ENCODE measurements around the gene SUSD3.

SUSD3 gene

GRCh38 chr9:93030642-93031628 lies 27.6 kb upstream of the SUSD3 start:
- no peak for DNase-seq (ENCODE audit: low read depth)

GRCh38 chr9:93031629-93032430 lies 26.7 kb upstream of the SUSD3 start:
- no peak for DNase-seq (ENCODE audit: low read depth)

GRCh38 chr9:93032545-93032944 lies 26.0 kb upstream of the SUSD3 start:
- DNase-seq (ENCODE audit: low read depth), result no peak

GRCh38 chr9:93033531-93033930 lies 25.0 kb upstream of the SUSD3 start:
- DNase-seq (ENCODE audit: low read depth), result no peak

DNA sequence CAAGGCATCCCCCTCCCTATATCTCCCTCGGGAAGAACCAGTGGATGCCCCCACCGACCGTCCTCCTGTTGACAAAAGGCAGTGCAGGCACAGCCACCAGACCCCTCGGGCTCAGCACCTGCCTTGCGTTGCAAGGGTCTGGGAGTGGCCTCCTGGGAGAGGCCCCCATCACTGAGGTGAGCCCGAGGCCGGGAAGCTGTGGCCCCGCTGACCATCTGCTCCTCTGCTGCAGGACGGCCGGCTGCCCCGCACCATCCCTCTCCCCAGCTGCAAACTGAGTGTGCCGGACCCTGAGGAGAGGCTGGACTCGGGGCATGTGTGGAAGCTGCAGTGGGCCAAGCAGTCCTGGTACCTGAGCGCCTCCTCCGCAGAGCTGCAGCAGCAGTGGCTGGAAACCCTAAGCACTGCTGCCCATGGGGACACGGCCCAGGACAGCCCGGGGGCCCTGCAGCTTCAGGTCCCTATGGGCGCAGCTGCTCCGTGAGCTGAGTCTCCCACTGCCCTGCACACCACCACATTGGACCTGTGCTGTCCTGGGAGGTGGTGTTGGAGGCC lies 23.3 kb upstream of the SUSD3 start:
- DNase-seq (ENCODE audit: low read depth), result no peak

GRCh38 chr9:93035821-93036351 lies 22.6 kb upstream of the SUSD3 start:
- DNase-seq (ENCODE audit: low read depth), result no peak

DNA sequence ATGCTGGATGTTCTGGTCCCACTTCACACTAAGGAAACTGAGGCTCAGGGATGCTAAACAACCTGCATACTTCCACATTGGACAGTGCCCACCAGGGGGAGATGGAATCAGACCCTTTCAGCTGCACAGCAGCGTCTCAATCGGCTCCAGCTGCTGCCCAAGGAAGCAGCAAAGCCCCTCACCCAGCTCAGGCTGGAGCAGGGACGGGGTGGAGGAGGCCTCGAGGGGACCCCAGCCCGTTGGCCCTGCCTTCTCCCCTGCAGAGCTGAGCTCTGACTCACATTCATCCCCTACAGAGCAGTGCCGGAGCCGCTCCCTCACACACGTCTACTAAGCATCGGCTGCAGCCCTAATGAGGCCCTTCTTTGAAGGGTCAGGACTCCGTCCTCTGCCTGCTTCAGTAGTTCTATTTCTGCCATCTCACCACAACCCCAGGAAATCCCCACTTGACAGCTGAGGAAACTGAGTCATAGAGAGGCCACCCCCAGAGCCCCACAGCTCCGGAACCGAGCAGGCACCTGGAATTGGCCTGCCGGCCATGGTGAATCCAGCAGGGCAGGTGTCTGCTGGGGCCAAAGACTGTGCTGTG lies 21.5 kb upstream of the SUSD3 start:
- no peak for DNase-seq (ENCODE audit: low read depth)

DNA sequence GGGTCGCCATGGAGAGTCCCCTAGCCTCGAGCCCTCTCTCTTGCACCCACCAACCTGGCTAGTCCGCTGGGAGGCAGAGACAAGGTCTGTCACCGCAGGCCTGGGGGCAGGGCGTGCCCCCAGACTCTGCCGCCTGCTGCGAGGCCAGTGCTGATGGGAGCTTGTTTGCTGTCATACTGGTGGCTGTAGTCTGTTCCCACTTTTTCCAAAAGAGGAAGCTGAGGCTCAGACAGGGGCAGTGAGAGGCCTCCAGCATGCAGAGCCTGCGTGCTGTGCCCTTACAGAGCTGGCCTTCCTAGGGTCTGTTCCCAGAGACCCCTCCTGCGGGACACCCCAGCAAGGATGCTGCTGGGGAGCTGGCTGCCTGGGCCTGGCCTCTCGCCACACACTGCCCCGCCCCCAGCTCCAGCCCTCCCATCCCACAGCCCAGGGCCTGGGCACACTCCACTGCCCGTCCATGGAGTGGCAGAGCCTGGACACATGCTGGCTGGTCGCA lies 21.0 kb upstream of the SUSD3 start:
- DNase-seq (ENCODE audit: low read depth), result no peak

- DNase-seq (ENCODE audit: low read depth), result no peak
Measured at GRCh38 chr9:93038918-93039317, 19.6 kb upstream of the SUSD3 start.

GRCh38 chr9:93039456-93039855 lies 19.0 kb upstream of the SUSD3 start:
- DNase-seq (ENCODE audit: low read depth), result no peak

DNA sequence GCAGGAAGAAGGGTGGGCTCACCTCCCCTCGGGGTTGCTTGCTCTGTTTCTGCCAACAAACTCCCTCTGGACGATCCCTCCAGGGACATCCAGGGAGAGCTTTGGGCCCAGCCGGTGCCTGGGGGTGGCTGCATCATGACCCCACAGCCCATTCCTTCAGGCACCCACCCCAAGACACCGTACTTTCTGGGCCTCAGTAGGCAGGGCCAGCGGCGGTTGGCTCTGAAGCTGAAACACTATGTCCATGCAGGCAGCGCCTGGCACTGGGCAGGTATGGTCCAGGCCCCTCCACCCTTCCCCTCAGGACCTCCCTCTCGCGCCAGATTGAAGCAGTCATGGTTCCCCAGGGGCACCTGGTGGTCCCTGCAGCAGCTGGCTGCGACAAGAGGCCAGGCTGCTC lies 18.5 kb upstream of the SUSD3 start:
- no peak for DNase-seq (ENCODE audit: low read depth)

DNA sequence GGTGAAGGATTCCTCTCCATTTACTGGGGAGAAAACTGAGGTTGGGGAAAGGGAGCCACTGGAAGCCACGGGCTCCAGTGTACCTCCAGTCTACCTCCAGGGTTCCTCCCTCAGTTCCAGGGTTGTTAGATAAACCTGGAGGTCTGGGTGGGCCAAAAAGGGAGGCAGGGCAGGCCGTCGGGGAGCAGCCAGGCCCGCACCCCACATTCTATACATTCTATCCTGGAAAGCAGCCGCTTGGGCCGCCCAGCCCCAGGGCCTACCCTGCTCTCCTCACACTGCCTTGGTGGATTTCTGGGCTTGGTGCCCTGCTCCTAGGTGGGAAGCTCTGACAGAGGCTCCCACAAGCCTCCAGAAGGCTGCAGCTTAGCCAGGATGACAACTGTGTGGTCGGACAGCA lies 18.1 kb upstream of the SUSD3 start:
- no peak for DNase-seq (ENCODE audit: low read depth)

DNA sequence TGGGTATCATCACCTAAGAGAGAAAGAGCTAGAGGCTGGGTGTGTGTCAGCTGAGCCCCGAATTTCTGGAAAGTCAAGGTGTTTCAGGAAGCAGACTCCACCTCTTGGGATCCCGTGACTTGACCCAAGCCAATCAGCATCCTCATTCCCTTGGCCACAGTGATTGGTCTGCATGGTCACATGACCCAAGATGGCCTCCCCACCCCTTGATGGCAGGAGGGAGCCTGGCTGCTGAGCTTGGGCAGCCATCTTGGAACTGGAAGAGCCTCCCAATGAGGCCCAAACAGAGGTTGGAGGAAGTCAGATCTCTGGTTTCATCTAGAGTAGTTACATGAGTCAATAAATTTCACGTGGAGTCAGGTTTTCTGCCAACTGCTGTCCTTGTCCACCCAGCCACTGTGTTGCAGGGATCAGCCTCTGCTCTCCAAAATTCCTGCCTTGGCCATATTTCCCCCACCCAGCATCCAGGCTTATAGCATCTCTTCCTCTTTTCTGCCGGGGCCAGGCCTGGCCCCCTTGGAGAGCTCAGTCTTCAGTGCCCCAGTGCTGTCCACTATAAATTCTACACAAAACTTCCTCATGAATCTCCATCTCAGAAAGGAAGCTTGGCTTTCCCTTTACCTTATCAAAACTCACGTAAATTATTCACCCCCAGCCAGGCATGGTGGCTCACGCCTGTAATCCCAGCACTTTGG lies 17.2 kb upstream of the SUSD3 start:
- no peak for DNase-seq (ENCODE audit: low read depth)

DNA sequence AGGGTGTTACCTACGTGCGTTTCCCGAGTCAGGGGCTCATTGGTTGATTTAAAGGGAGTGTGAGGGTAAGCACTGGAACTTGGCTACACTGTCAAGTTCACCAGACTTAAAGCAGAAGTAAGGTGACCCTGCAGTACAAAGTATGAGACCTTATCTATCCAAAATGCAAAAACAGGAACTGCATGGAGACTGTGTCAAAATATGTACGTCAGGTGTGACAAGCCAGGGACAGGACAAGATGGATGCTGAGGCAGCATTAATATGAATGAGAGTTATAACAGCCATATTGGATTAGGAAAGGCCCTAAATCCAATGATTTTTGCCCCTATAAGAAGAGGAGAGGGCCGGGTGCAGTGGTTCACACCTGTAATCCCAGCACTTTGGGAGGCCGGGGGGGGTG lies 15.4 kb upstream of the SUSD3 start:
- DNase-seq (ENCODE audit: low read depth), result no peak

- DNase-seq (ENCODE audit: low read depth), result no peak
Measured at GRCh38 chr9:93045521-93045920, 13.0 kb upstream of the SUSD3 start.

- no peak for DNase-seq (ENCODE audit: low read depth)
Measured at GRCh38 chr9:93048566-93049448, 9.7 kb upstream of the SUSD3 start.

DNA sequence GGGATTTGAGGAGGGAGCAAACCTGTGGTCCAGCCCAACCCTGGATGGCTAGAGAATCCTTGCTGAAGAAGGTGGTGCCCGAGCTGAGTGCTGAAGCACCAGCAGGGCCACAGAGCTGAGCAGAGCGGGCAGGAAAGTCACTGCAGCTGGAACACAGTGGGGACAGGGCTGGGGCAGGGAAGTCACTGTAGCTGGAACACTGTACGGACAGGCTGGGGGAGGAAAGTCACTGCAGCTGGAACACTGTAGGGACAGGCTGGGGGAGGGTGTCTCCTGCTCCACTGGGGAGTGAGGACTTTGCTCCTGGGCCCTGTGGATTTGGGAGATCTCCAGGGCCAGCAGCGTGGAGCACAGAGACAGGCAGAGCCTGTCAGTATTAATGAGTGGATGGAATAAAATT lies 9.0 kb upstream of the SUSD3 start:
- no peak for DNase-seq (ENCODE audit: low read depth)

DNA sequence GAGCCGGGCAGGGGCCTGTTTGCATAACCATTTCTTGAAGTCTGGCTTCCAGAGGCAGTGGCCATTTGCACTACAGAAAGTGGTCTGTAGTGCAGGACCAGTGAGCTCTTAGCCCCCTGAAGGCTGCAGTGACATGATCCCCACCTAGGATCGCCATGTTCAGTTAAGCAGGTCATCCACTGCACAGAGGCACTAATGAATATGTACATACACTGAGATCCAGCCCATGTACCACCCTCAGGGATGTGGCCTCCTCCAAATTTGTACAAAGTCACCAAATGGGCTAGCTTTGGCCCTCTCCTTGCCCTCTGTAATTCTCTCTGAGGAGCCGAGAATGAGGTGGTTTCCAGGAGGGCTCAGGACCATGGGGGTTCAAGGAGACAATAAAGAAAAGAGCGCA lies 8.3 kb upstream of the SUSD3 start:
- no peak for DNase-seq (ENCODE audit: low read depth)

DNA sequence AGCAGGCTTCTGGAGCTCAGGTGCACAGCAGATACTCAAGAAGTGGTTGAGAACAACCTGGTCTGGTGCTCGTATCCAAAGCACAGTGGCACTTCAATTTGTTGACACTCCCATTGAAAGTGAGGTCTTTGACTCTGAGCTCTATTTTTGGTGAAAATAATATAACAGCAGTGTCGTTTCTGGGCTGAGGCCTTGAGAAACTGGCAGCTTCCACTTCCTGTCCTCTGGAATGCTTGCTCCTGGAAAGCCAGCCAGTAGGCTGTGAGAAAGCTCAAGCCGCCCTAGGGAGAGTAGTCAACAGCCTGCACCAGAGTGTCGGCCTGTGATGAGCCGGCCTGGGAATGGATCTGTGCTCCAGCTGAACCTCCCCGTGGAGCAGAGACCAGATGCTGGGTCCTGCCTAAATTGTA lies 6.8 kb upstream of the SUSD3 start:
- no peak for DNase-seq (ENCODE audit: low read depth)

DNA sequence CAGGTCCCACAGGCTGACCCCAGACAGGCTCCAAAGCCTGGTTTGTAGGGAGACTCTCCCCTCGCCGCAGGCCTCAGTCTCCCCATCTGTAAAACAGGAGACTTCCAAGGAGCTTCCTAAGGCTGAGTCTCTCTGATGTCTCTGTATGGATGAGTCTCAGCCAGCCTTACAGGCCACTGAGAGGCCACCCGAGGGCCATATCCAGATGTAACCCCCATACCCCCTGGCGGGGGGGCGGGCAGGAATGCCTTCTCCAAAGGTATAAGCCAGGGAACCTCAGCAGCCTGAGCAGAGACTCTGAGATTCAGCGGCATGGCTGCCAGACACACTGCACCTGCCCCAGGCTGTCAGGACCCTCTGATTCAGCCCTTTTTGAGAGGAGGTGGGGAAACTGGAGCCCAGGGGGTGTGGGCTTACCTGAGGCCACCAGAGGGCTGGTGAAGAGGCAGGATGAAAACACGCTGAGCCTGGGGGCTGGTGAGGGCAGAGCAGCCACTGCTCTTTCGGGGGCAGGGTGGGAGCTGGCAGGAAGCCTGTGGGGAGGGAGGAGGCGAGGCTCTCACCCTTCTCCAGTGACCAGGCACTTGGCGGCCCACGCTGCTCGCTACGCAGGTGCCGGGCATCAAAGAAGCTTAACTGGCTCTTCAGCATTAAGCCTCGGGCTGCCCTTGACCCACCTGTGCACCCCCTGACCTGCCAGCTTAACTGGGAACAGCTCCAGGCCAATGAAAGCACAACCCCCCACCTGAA lies 5.5 kb upstream of the SUSD3 start:
- no peak for DNase-seq (ENCODE audit: low read depth)
